Subcutaneous abdominal adipose tissue (tissue), 5 donors: Measurements from ENCODE around the gene COX19.
"Not testable (repeated sequence)": the region's sequence is repeated elsewhere in the genome, so short reads cannot be mapped to it uniquely, and the experiment has no call there.

Experiments used
- H3K27ac ChIP-seq: one replicate; pipeline ENCODE4 v1.7.0; 2013; ENCODE audit warnings: low read depth, mild to moderate bottlenecking, inconsistent platforms, low read length, moderate library complexity
- H3K27me3 ChIP-seq, 5 donors: one replicate each; pipeline ENCODE4 v1.7.0; 2013; ENCODE audit warnings: low read length in 5 of 5, inconsistent platforms in 1 of 5; ENCODE audit not compliant: control insufficient read depth in 5 of 5, insufficient read depth in 4 of 5
- H3K36me3 ChIP-seq, 5 donors: one replicate each; pipeline ENCODE4 v1.7.0; 2013; ENCODE audit warnings: low read length in 5 of 5; ENCODE audit not compliant: control insufficient read depth in 5 of 5, insufficient read depth in 5 of 5
- H3K4me1 ChIP-seq, 5 donors: one replicate each; pipeline ENCODE4 v1.7.0; 2013; ENCODE audit warnings: low read length in 5 of 5, mild to moderate bottlenecking in 3 of 5, moderate library complexity in 1 of 5; ENCODE audit not compliant: control insufficient read depth in 5 of 5, insufficient read depth in 5 of 5
- H3K4me3 ChIP-seq, 5 donors: one replicate each; pipeline ENCODE4 v1.7.0; 2013; ENCODE audit warnings: low read length in 5 of 5, low read depth in 1 of 5
- H3K9ac ChIP-seq, 5 donors: one replicate each; pipeline ENCODE4 v1.7.0; 2013; ENCODE audit warnings: low read length in 5 of 5, mild to moderate bottlenecking in 4 of 5, moderate library complexity in 3 of 5
- H3K9me3 ChIP-seq, 5 donors: one replicate each; pipeline ENCODE4 v1.7.0; 2013; ENCODE audit warnings: low read length in 5 of 5; ENCODE audit not compliant: control insufficient read depth in 5 of 5
- donor health status: healthy.
- donor health status: healthy.
- donor health status: healthy.
- donor health status: healthy.
- donor health status: healthy.

The COX19 gene

GRCh38 chr7:926061-927030 is 49.0 kb downstream of the COX19 start:
- no peak overlapping the region for H3K9ac ChIP-seq
- no peaks in the 10 kb centered on the region for H3K9me3 ChIP-seq
- no peak overlapping the region for H3K27ac ChIP-seq
- peaks cover 0 to 14% (median 3%) of the 10 kb centered on the region in 5 donors for H3K27me3 ChIP-seq
- peaks cover 1 to 44% (median 18%) of the 10 kb centered on the region in 5 donors for H3K4me1 ChIP-seq
- H3K4me3 ChIP-seq: no peak overlapping the region
- H3K36me3 ChIP-seq: no peaks in the 10 kb centered on the region

- no peak overlapping the region for H3K27ac ChIP-seq
- no peaks in the 10 kb centered on the region for H3K36me3 ChIP-seq
- H3K9ac ChIP-seq: no peak overlapping the region
- H3K4me1 ChIP-seq: peaks cover 0 to 40% (median 15%) of the 10 kb centered on the region in 5 donors
- no peak overlapping the region for H3K4me3 ChIP-seq
- peaks cover 0 to 14% (median 3%) of the 10 kb centered on the region in 5 donors for H3K27me3 ChIP-seq
- H3K9me3 ChIP-seq: no peaks in the 10 kb centered on the region
These were observed 49.7 kb downstream of the COX19 start for GRCh38 chr7:925601-926000.

DNA sequence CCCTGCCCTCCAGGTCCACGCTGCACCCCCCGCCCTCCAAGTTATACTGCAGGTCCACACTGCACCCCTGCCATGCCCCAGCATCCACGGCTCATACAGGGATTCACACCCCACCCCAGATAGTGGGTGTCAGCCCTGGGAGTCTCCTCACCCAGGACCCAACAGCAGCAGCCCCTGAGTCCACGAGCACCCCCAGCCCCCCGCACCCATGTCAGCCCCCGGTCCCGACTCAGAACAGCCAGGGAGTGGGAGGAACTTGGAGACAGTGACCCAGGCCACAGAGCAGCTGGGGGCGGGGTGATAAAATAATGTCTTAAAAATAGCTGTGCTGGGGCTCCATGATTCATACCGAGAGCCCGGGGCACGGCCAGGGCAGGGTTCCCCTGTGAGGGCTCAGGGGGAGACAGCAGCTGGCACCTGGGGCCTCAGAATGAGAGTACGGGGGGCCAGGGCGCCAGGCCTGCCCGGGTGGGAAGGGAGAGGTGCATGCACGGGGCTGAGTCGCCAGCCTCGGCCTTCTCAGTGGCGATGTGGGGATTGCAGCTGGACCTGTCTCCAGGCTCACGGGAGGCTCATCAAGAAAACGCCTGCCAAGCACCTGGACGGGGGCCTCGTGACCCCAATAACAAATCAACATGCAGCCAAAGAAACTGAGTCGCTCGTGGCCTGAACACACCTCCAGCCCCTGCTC is 50.7 kb downstream of the COX19 start:
- Histone ChIP-seq H3K27me3 (peaks cover 0 to 14% (median 3%) of the 10 kb centered on the region in 5 donors), H3K9ac (no peak overlapping the region), H3K27ac (no peak overlapping the region), H3K9me3 (no peaks in the 10 kb centered on the region), H3K36me3 (no peaks in the 10 kb centered on the region), H3K4me3 (no peak overlapping the region), H3K4me1 (peaks cover 0 to 40% (median 15%) of the 10 kb centered on the region in 5 donors)

DNA sequence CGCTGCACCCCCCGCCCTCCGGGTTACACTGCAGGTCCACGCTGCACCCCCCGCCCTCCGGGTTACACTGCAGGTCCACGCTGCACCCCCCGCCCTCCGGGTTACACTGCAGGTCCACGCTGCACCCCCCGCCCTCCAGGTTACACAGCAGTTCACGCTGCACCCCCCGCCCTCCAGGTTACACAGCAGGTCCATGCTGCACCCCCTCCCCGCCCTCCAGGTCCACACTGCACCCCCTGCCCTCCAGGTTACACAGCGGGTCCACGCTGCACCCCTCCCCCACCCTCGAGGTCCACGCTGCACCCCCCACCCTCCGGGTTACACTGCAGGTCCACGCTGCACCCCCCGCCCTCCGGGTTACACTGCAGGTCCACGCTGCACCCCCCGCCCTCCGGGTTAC is 51.3 kb downstream of the COX19 start:
- peaks cover 0 to 14% (median 3%) of the 10 kb centered on the region in 5 donors for H3K27me3 ChIP-seq
- not testable (repeated sequence) for H3K36me3 ChIP-seq, H3K9me3 ChIP-seq, H3K27ac ChIP-seq, H3K9ac ChIP-seq, H3K4me3 ChIP-seq
- H3K4me1 ChIP-seq: peaks cover 0 to 40% (median 15%) of the 10 kb centered on the region in 5 donors

GRCh38 chr7:923108-924041 is 52.0 kb downstream of the COX19 start:
- Histone ChIP-seq H3K36me3 (no peaks in the 10 kb centered on the region), H3K9ac (no peak overlapping the region), H3K27me3 (peaks cover 0 to 13% (median 3%) of the 10 kb centered on the region in 5 donors), H3K9me3 (no peaks in the 10 kb centered on the region), H3K4me1 (peaks cover 0 to 38% (median 15%) of the 10 kb centered on the region in 5 donors), H3K27ac (no peak overlapping the region), H3K4me3 (peak overlapping the region in 1 of 5 donors; percentile 41)

DNA sequence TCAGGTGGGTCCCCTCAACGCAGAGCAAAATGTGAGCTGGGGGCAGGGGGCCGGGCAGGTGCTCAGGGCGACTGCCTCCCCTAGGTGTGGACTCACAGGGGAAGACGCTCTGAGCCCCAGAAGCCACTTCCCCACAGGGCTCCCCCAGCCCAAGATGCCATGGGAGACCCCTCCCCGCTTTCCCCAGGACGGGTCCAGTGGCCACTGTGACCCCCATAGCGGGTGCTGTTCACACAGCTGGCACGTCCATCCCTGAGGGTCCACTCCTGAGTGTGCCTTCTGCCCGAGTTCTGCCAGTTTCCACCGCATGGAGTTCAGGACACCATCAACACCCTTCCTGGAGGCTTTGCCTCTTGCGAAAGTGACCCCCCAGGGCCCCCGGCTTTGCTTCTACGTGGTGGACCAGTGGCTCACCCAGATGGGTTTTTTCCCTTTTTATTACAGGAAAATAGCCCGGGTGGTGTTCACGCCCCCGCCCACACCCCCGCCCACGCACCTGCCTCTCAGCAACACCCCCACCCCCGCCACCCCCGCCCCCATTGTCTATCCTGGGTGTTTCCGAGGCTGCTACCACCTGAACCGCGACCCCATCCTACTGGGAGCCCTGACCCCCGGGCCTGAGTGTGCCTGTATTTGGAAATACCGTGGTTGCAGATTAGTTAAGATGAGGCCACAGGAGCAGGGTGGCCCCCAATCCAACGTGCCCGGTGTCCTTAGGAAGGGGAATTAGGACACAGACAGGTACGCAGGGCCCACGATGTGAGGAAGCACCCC is 52.8 kb downstream of the COX19 start:
- no peaks in the 10 kb centered on the region for H3K36me3 ChIP-seq
- H3K4me1 ChIP-seq: peaks cover 0 to 34% (median 15%) of the 10 kb centered on the region in 5 donors
- H3K4me3 ChIP-seq: peak overlapping the region in 1 of 5 donors; percentile 41
- H3K27me3 ChIP-seq: peaks cover 0 to 13% (median 3%) of the 10 kb centered on the region in 5 donors
- H3K27ac ChIP-seq: no peak overlapping the region
- no peak overlapping the region for H3K9ac ChIP-seq
- no peaks in the 10 kb centered on the region for H3K9me3 ChIP-seq

GRCh38 chr7:921581-922333 is 53.6 kb downstream of the COX19 start:
- Histone ChIP-seq H3K27ac (no peak overlapping the region), H3K27me3 (peaks cover 0 to 13% (median 3%) of the 10 kb centered on the region in 5 donors), H3K4me1 (peaks cover 0 to 34% (median 15%) of the 10 kb centered on the region in 5 donors), H3K4me3 (no peak overlapping the region), H3K9me3 (no peaks in the 10 kb centered on the region), H3K9ac (no peak overlapping the region), H3K36me3 (no peaks in the 10 kb centered on the region)

- Histone ChIP-seq H3K9me3 (no peaks in the 10 kb centered on the region), H3K27me3 (peaks cover 1 to 13% (median 3%) of the 10 kb centered on the region in 5 donors), H3K9ac (no peak overlapping the region), H3K4me1 (peaks cover 0 to 34% (median 15%) of the 10 kb centered on the region in 5 donors), H3K4me3 (no peak overlapping the region), H3K27ac (no peak overlapping the region), H3K36me3 (no peaks in the 10 kb centered on the region)
These were observed 54.3 kb downstream of the COX19 start for GRCh38 chr7:921071-921461.
